T-helper 9 cell (primary cell): Measurements from ENCODE around the gene C1QL3.

Experiments
- DNase-seq: peaks from one replicate; pipeline ENCODE4 v3.0.0-alpha.2; 2020

Gene C1QL3

DNA sequence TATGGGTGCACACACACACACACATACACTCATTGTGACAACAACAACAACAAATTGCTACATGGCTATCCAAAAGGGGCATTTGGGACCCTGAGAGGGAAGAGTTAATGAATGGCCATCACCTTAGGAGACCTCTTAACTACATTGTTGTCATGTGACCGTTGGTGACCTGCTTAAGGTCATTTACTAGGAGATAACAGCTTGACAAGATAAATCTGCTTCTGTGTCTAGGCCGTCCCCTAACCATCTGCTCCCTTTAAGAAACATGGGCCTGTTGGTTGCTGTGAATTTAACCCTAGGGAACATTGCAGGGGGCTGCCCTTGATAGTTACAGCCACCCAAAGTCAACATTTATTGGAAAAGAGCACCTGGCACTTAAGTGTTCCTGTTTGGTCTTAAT is 29.7 kb downstream of the C1QL3 start:
- no peak for DNase-seq

DNA sequence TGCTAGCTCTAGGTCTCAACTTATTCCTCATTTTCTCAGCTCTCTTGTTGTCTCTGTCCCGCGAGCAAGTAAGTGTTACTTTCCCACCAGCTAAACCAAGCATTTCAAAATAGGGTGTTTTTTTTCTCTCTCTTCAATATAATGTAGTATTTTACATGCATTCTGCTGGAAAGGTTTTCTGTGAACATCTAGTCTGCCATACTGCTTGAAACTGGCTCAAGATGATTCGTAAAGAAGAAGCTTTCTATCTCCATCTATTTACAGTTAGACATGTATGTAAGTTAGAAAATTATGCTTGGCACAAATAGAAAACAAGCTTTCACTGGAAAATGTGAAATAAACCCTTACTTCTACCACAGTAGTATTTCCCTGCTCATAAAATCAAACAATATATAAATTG is 31.2 kb downstream of the C1QL3 start:
- DNase-seq = no peak

DNA sequence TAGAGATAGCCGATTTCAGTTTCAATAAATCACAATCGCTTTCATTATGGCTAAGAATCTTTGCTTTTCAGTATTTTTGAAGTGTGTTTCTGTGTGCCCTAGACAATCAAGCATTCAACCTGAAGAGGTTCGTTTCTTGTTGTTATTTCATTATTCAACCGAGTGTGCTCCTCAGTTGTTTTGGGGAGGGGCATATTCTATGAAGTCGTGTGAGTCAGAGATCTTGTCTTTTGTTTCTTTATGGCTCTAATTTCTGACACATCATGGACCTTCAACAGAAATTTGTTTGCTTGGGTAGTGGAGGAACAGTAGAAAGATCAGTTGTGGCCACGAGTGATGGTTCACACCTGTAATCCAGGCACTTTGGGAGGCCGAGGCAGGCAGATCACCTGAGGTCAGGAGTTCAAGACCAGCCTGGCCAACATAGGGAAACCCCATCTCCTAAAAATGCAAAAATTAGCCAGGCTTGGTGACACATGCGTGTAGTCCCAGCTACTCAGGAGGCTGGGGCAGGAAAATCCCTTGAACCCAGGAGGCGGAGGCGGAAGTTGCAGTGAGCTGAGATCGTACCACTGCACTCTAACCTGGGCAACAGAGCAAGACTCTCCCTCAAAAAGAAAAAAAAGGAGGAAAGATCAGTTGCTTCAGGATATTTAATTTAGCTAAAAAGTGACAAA is 38.3 kb downstream of the C1QL3 start:
- no peak for DNase-seq

DNA sequence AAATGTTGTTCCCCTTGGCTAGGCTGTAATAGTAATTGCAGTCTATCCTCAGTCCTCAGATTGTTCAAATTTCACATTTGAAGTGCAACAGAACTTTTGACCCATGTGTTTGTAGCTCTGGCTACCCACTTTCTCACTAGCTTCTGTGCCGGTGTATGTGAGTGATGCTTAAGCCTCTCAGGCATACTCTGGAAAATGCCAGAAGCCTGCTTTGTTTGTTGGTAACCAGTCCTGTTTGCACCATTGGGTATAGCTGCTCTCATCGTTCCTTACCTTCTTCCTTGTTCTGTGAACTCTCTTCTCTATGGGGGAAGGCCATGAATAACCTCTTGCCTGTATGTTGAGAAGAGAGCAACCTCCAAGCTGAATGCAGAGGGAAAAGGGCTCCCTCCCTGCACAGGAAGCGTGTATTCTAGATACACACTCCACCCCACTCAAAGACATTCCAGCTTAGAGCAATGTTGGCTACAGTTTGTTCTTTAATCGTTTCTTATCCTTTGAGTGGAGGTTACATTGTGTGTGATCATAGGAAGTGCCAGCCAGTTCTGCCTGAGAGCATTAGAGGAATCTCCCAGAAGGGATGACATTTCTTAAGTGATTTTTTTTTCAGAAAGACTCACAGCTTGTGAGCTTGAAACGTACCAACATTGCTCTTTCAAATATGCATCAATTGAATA is 40.5 kb downstream of the C1QL3 start:
- no peak for DNase-seq

DNA sequence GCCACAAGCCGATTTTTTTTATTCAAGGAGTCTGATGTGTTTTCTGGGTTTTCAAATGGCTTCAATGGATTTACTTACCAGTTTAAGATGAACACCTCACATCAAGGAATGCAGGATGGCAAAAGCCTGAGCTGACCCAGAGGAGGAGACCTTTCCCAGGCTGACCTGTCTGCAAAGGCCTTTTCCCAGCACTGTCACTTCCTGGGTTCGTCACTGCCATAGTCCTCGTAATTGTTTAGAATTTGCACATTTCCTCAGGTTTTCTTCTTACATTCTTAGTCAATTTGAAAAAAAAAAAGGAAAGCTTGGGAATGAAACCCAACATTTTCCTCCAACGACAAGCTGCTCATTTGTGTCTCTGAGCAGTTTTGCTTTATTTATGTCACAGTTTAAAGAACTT is 42.9 kb downstream of the C1QL3 start:
- DNase-seq = no peak

DNA sequence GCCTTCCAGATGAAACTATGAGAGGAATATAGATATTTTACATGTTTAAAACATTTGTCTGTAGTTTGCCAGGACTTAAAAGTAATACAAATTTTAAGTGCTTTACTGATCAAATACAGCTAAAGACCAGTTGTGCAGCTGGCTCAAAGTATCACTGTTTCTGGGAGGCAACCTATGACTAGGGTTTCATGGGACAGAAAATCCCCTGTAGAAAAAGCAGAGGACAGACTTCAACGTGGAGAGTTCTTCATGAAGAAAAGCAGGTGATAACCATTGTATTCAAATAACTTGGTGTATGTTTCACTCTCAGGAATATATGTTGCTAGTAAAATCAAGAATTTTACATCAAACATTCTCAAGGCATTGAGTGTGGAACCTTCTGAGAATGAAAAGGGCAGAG is 43.9 kb downstream of the C1QL3 start:
- DNase-seq = no peak

DNA sequence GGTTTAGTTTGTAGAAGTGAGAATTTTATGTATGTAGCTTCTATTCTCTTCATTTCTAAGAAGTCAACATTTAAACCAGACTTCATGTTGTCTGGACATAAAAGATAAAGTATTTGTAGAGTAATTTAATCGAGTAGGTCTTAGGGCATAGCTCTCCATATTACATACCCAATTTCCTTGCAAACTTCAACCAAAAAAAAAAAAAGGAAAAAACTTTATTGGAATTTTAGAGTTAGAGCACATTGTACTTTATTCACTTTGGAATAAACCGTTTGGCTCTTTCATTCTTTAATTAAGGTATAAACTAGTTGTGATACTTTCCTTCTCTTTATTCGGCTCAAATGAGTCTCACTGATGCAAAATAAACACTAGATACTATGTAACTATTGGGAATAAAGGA is 48.9 kb downstream of the C1QL3 start:
- no peak for DNase-seq

DNA sequence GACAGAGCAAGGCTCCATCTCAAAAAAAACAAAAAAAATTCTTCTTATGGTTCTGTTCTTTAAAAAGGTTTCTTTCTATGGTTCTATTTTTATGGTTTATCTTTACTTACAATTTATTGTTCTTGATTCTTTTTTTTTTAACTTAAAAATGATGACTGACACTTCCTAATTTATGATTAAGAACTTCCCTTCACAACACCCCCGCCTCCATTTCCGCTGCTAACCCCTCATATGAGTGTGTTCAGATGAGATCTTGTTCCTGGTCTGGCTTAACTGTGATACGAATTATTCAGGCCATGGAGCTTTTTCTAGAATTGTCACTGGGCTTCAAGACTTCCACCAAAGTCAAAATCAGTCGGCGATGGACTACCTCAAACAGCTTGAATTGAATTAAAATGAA is 50.9 kb downstream of the C1QL3 start:
- DNase-seq = no peak

DNA sequence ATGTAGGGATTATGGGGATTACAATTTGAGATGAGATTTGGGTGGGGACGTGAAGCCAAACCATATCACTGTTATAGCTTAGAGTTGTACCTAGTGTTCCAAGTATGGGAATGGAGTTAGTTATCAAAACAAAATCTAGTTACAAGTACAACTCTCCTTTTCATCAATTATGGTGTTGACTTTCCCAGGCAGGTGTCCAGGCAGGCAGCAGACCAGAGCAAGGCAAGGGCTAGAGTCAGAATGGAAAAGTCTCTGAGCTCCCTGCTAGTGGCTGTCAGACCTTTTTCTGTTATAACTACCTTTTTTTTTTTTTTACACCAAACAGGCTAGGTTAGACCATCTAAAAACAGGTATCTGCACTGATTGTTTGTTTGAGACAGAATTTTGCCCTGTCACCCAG is 55.7 kb downstream of the C1QL3 start:
- no peak for DNase-seq
